Neural progenitor cell (in vitro differentiated cells): Measurements from ENCODE around the gene PIWIL4. TPM values are rescaled to one million over a fixed set of nuclear protein-coding genes. Genes with fewer than 3 reads are reported as not detected.

ENCODE experiments used
- DNase-seq: peaks from one replicate; pipeline ENCODE4 v3.0.0-alpha.2; 2016; ENCODE audit warnings: low spot score
- H2AFZ ChIP-seq: fragments of 200-600 bp; sonication (generic); replicated peaks from 2 replicates; pipeline ENCODE4 v1.6.1; 2016; ENCODE audit warnings: antibody characterized with exemption
- H3F3A ChIP-seq: fragments of 200-600 bp; sonication (generic); 2 replicates; pipeline ENCODE4 v1.6.1; 2016; ENCODE audit warnings: antibody characterized with exemption, low read depth
- H3K27ac ChIP-seq: fragments of 200-600 bp; sonication (generic); 2 replicates; pipeline ENCODE4 v1.5.1; 2016; ENCODE audit warnings: mild to moderate bottlenecking
- H3K27me3 ChIP-seq: fragments of 200-600 bp; sonication (generic); 2 replicates; pipeline ENCODE4 v1.6.1; 2016; ENCODE audit warnings: mild to moderate bottlenecking, moderate library complexity
- H3K36me3 ChIP-seq: fragments of 200-600 bp; sonication (generic); 2 replicates; pipeline ENCODE4 v1.5.1; 2016
- H3K4me1 ChIP-seq: fragments of 200-600 bp; sonication (generic); 2 replicates; pipeline ENCODE4 v1.6.1; 2016; ENCODE audit warnings: mixed run types
- H3K4me2 ChIP-seq: fragments of 200-600 bp; sonication (generic); 2 replicates; pipeline ENCODE4 v1.6.1; 2016
- H3K4me3 ChIP-seq: fragments of 200-600 bp; sonication (generic); 2 replicates; pipeline ENCODE4 v1.5.1; 2016
- H3K79me2 ChIP-seq: fragments of 200-600 bp; sonication (generic); 2 replicates; pipeline ENCODE4 v1.6.1; 2016; ENCODE audit warnings: low read depth
- H3K9ac ChIP-seq: fragments of 200-600 bp; sonication (generic); 2 replicates; pipeline ENCODE4 v1.6.1; 2016
- H3K9me3 ChIP-seq: fragments of 200-600 bp; sonication (generic); 2 replicates; pipeline ENCODE4 v1.5.1; 2016; ENCODE audit warnings: low read depth
- H4K20me1 ChIP-seq: fragments of 200-600 bp; sonication (generic); 2 replicates; pipeline ENCODE4 v1.6.1; 2016; ENCODE audit warnings: low read depth
- H3K27ac Mint-ChIP-seq: 3 replicates; pipeline ENCODE4 v1.8.0; 2021; ENCODE audit warnings: mixed read lengths
- H3K27me3 Mint-ChIP-seq: 2 replicates; pipeline ENCODE4 v1.8.0; 2022; ENCODE audit warnings: low read depth, mild to moderate bottlenecking, inconsistent platforms, moderate library complexity, mixed read lengths; ENCODE audit not compliant: insufficient read depth
- H3K36me3 Mint-ChIP-seq: 3 replicates; pipeline ENCODE4 v1.8.0; 2021; ENCODE audit warnings: mixed read lengths
- H3K4me1 Mint-ChIP-seq: 3 replicates; pipeline ENCODE4 v1.8.0; 2021; ENCODE audit warnings: mixed read lengths
- H3K4me3 Mint-ChIP-seq: 3 replicates; pipeline ENCODE4 v1.8.0; 2021; ENCODE audit warnings: mild to moderate bottlenecking, moderate library complexity, mixed read lengths
- H3K9me3 Mint-ChIP-seq: 3 replicates; pipeline ENCODE4 v1.8.0; 2020; ENCODE audit warnings: mixed read lengths
- CTCF ChIP-seq: fragments of 200-600 bp; sonication (generic); IDR thresholded peaks from 2 replicates; pipeline ENCODE4 v1.5.1; 2017; ENCODE audit warnings: antibody characterized with exemption, mild to moderate bottlenecking
- EZH2 ChIP-seq: fragments of 200-600 bp; sonication (generic); IDR thresholded peaks from 2 replicates; pipeline ENCODE4 v1.6.1; 2017; ENCODE audit warnings: antibody characterized with exemption, mild to moderate bottlenecking, moderate library complexity
- EZH2phosphoT487 ChIP-seq: fragments of 200-600 bp; sonication (generic); IDR thresholded peaks from 2 replicates; pipeline ENCODE4 v1.6.1; 2017; ENCODE audit warnings: antibody characterized with exemption
- total RNA-seq: library from RNA; depleted of rRNA; stranded (reverse); fragments of >200 nt; gene quantifications from 2 replicates; pipeline ENCODE4 v1.2.3, GENCODE V29; 2015; ENCODE audit warnings: low replicate concordance

Gene PIWIL4
- total RNA-seq, 1 donor from 2014 or later: 1.3 TPM

- Histone ChIP-seq H3K27ac (no peak overlapping the region), H3K9me3 (no peaks in the 10 kb centered on the region), H3K27me3 (no peaks in the 10 kb centered on the region), H2AFZ (no peak overlapping the region), H3K9ac (no peak overlapping the region), H3K4me2 (no peak overlapping the region), H3K36me3 (no peaks in the 10 kb centered on the region), H3K79me2 (no peaks in the 10 kb centered on the region), H4K20me1 (no peaks in the 10 kb centered on the region), H3K4me1 (no peaks in the 10 kb centered on the region), H3K4me3 (no peak overlapping the region), H3F3A (no peaks in the 10 kb centered on the region)
- Mint-ChIP-seq H3K9me3 (no peaks in the 10 kb centered on the region), H3K36me3 (no peaks in the 10 kb centered on the region), H3K4me1 (peaks cover 2% of the 10 kb centered on the region), H3K4me3 (no peak overlapping the region), H3K27ac (no peak overlapping the region), H3K27me3 (no peaks in the 10 kb centered on the region)
- TF ChIP-seq EZH2phosphoT487 (no peak), EZH2 (no peak)
- no peak for DNase-seq
Observed at GRCh38 chr11:94636388-94636949, 69.3 kb downstream of the PIWIL4 start.

- Histone ChIP-seq H3K36me3 (no peaks in the 10 kb centered on the region), H4K20me1 (no peaks in the 10 kb centered on the region), H3K4me3 (no peak overlapping the region), H2AFZ (no peak overlapping the region), H3K27ac (no peak overlapping the region), H3F3A (no peaks in the 10 kb centered on the region), H3K9me3 (no peaks in the 10 kb centered on the region), H3K27me3 (no peaks in the 10 kb centered on the region), H3K4me1 (no peaks in the 10 kb centered on the region), H3K79me2 (no peaks in the 10 kb centered on the region), H3K4me2 (no peak overlapping the region), H3K9ac (no peak overlapping the region)
- Mint-ChIP-seq H3K27ac (no peak overlapping the region), H3K4me3 (no peak overlapping the region), H3K27me3 (no peaks in the 10 kb centered on the region), H3K36me3 (no peaks in the 10 kb centered on the region), H3K4me1 (peaks cover 4% of the 10 kb centered on the region), H3K9me3 (no peaks in the 10 kb centered on the region)
- TF ChIP-seq EZH2 (no peak), EZH2phosphoT487 (no peak), CTCF (no peak)
- DNase-seq: no peak
Observed at GRCh38 chr11:94638301-94638901, 71.2 kb downstream of the PIWIL4 start.

- H3K9ac ChIP-seq: no peak overlapping the region
- no peak overlapping the region for H3K27ac ChIP-seq
- no peaks in the 10 kb centered on the region for H3K9me3 ChIP-seq
- no peak overlapping the region for H3K4me3 ChIP-seq
- no peaks in the 10 kb centered on the region for H3K36me3 ChIP-seq
- Mint-ChIP-seq H3K9me3 (no peaks in the 10 kb centered on the region), H3K27ac (no peak overlapping the region), H3K27me3 (no peaks in the 10 kb centered on the region), H3K4me3 (no peak overlapping the region), H3K36me3 (no peaks in the 10 kb centered on the region), H3K4me1 (peaks cover 4% of the 10 kb centered on the region)
- no peaks in the 10 kb centered on the region for H3K79me2 ChIP-seq
- no peaks in the 10 kb centered on the region for H3K27me3 ChIP-seq
- no peak for DNase-seq
- TF ChIP-seq CTCF (no peak), EZH2phosphoT487 (no peak), EZH2 (no peak)
- H3K4me2 ChIP-seq: no peak overlapping the region
- no peaks in the 10 kb centered on the region for H3F3A ChIP-seq
- no peaks in the 10 kb centered on the region for H3K4me1 ChIP-seq
- H4K20me1 ChIP-seq: no peaks in the 10 kb centered on the region
- peak overlapping the region; percentile 4 for H2AFZ ChIP-seq
Observed at GRCh38 chr11:94638902-94639373, 71.8 kb downstream of the PIWIL4 start.
